ENCODE results near the gene P4HA2.

The P4HA2 gene

DNA sequence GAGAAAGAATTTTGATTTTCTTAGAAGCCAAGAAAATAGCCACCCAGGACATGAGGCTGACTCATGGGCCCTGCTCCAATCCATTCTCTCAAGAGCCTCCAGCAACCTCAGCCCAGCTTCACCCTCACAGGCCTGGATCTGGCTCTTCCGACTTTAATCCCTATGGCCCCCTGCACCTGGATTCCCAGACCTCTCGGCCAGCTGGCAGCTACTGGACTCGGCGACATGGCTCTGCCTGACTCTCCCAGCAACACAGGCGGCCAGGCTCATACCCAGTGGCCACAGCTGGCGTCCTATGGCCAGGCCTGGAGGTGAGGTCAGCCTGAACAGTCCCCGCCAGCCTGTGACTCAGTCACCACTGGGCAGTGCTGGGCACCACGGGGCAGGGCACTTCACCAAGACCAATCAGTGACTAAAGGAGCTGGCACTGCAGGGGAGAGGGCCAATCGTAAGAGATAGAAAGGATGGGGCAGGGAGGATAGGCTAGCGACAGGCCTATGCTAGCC lies 23.6 kb upstream of the P4HA2 start:
- H3K27ac ChIP-seq, result no peak overlapping the region
- TF ChIP-seq, protein P1, sequence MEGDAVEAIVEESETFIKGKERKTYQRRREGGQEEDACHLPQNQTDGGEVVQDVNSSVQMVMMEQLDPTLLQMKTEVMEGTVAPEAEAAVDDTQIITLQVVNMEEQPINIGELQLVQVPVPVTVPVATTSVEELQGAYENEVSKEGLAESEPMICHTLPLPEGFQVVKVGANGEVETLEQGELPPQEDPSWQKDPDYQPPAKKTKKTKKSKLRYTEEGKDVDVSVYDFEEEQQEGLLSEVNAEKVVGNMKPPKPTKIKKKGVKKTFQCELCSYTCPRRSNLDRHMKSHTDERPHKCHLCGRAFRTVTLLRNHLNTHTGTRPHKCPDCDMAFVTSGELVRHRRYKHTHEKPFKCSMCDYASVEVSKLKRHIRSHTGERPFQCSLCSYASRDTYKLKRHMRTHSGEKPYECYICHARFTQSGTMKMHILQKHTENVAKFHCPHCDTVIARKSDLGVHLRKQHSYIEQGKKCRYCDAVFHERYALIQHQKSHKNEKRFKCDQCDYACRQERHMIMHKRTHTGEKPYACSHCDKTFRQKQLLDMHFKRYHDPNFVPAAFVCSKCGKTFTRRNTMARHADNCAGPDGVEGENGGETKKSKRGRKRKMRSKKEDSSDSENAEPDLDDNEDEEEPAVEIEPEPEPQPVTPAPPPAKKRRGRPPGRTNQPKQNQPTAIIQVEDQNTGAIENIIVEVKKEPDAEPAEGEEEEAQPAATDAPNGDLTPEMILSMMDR (conservative IDR thresholded peaks at IDR 0.05), result no peak

DNA sequence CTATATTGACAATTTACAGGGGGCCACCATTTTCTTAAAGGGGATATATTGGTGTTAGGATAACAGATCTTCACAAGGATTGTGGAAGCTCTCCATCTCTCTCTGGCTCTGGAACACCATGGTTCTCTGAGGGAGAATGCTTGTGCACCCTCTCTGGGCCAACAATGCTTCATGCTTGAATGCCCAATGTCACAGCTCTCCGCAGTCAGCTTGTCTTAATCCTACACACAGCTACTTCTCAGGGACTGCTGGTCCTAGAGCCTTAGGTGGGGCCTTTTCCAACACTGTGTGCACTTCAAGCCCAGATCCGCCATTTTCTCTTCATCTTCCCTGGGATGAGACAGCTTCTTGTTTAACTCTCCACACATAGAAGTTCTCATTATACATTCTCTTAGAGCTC lies 22.9 kb upstream of the P4HA2 start:
- TF ChIP-seq, protein P1 (conservative IDR thresholded peaks at IDR 0.05), result no peak
- H3K27ac ChIP-seq, result no peak overlapping the region

DNA sequence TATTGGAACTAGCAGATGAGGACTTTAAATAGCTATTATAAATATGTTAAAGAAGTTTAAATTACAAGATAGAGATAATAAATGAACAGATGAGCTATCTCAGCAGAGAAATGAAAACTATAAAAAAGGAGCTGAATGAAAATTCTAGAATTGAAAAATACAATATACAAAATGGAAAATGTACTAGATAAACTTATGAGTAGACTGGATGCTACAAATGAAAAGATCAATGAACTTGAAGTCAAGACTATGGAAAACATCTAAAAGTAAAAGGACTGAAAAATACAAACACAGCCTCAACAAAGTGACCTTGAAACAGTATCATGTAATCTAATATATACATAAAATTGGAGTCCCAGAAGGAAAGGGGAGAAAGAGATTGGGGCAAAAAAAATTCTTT lies 19.2 kb upstream of the P4HA2 start:
- TF ChIP-seq, protein P1 (conservative IDR thresholded peaks at IDR 0.05), result no peak

DNA sequence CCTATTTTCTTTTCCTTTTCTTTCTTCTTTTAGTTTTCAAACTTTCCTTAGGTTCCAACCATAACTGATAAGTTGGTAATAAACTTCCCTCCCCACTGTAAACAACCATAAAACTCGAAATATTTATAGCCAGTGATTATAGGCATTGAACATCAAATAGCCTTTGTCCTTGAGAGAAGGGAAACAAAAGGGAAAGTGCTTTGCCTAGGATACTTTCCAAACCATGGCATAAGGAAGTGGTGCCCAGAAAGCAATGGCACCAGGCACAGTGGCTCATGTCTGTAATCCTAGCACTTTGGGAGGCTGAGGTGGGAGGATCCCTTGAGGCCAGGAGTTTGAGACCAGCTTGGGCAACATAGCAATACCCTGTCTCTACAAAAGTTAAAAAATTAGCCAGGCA lies 17.9 kb upstream of the P4HA2 start:
- no peak overlapping the region for H3K27ac ChIP-seq
- TF ChIP-seq, protein P1 (conservative IDR thresholded peaks at IDR 0.05), result no peak

More for the DNA sequence above, 19.2 kb upstream of the P4HA2 start:
- H3K27ac ChIP-seq, result no peak overlapping the region

DNA sequence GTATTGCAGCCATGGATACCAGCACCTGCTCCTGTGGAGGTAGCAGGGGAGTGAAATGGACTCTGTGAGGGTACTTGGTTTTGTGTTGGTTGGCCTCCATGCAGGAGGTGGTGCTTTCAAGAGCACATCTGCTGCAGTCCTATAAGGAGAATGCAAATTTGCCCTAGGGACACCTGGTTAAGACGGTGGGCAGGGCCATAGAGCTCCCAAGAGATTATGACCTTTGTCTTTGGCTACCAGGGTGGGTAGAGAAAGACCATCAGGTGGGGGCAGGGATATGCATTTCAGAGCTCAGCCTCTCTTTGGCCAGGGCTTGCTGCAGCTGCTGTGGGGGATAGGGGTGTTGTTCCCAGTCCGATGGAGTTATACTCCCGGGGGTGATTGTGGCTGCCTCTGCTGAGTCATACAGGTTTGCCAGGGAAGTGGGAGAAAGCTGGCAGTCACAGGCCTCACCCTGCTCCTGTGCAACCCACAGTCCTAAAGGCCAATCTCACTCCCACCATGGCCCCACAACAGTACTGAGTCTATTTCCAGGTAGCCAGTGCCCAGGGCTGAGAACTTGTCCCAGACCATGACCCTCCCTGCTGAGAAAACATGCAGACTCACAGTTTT lies 15.8 kb upstream of the P4HA2 start:
- no peak overlapping the region for H3K27ac ChIP-seq
- TF ChIP-seq, protein P1 (conservative IDR thresholded peaks at IDR 0.05), result no peak

DNA sequence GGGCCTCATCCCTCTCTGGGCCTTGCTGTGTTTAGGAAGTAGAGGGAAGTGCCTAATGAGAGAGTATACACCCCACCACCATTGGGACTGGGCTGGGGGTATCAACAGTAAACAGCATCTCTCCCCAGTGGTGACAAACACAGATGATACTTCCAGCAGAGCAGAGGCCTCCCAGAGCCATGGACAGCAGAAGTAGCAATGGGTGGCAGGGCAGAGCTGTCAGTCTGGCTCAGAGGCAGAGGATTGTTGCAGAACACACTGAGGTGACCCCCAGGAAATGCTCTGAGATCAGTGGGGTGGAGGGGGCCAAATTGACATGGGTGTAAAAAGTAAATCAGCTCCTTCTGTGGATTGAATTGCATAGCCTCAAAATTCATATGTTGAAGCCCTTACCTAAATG lies 12.1 kb upstream of the P4HA2 start:
- TF ChIP-seq, protein P1 (conservative IDR thresholded peaks at IDR 0.05), result no peak
- no peak overlapping the region for H3K27ac ChIP-seq

DNA sequence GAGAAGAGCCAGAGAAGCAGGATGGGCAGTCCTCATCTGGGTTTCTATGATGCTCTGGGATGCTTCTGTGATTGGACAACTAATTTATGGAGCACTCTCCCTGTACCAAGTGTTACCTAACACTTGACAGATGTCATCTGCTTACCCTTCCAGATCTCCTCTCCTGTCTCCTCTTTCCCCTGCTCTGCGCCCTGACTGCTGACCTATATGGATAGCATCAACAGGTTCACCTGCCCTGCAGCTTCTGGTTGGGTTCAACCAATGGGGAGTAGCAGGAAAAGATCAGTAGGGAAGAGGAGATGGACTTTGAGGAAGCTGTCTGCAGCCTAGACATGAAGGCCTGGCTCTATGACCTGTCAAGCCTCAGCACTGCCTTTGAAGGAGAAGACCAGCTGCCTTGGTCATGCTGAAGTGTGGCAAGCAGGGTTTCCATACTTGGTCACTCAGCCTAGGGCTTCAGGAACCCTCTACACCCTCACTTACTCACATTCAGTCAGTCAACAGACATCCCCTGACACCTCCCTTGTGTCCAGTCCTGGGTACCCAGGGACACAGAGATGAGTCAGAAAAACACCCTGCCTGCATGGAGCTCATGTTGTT lies 11.3 kb upstream of the P4HA2 start:
- H3K27ac ChIP-seq, result no peak overlapping the region
- TF ChIP-seq, protein P1 (conservative IDR thresholded peaks at IDR 0.05), result no peak

Measured in VCaP (cell line).